MM.1S (cell line): ENCODE measurements around the gene NLGN1.

Experiments
- DNase-seq: peaks from one replicate; pipeline ENCODE4 v3.0.0-alpha.2; 2015
- H2AFZ ChIP-seq: fragments of 300-600 bp; sonication (generic); 2 replicates; pipeline ENCODE4 v1.6.0; 2016; ENCODE audit warnings: antibody characterized with exemption, low read length
- H3F3A ChIP-seq: fragments of 300-600 bp; sonication (generic); 2 replicates; pipeline ENCODE4 v1.6.1; 2016; ENCODE audit warnings: mild to moderate bottlenecking, antibody characterized with exemption, low read length, moderate library complexity, mixed read lengths; ENCODE audit not compliant: insufficient read depth
- H3K27ac ChIP-seq: fragments of 300-600 bp; sonication (generic); 2 replicates; pipeline ENCODE4 v1.5.1; 2016; ENCODE audit warnings: mild to moderate bottlenecking, low read length
- H3K27me3 ChIP-seq: fragments of 300-600 bp; sonication (generic); replicated peaks from 2 replicates; pipeline ENCODE4 v1.6.0; 2016; ENCODE audit warnings: low read length; ENCODE audit not compliant: insufficient read depth
- H3K36me3 ChIP-seq: fragments of 300-600 bp; sonication (generic); replicated peaks from 2 replicates; pipeline ENCODE4 v1.6.1; 2016; ENCODE audit warnings: mild to moderate bottlenecking, low read length, mixed read lengths; ENCODE audit not compliant: insufficient read depth
- H3K4me1 ChIP-seq: fragments of 300-600 bp; sonication (generic); 2 replicates; pipeline ENCODE4 v1.6.1; 2016; ENCODE audit warnings: low read length, mixed read lengths
- H3K4me2 ChIP-seq: fragments of 300-600 bp; sonication (generic); 2 replicates; pipeline ENCODE4 v1.6.0; 2016; ENCODE audit warnings: low read depth, low read length
- H3K4me3 ChIP-seq: fragments of 300-600 bp; sonication (generic); 2 replicates; pipeline ENCODE4 v1.5.1; 2016; ENCODE audit warnings: low read length, mixed read lengths
- H3K79me2 ChIP-seq: fragments of 300-600 bp; sonication (generic); 2 replicates; pipeline ENCODE4 v1.6.1; 2016; ENCODE audit warnings: mixed run types, low read length, mixed read lengths
- H3K9ac ChIP-seq: fragments of 300-600 bp; sonication (generic); 2 replicates; pipeline ENCODE4 v1.6.1; 2016; ENCODE audit warnings: low read length, mixed read lengths
- H3K9me2 ChIP-seq: fragments of 300-600 bp; sonication (generic); replicated peaks from 2 replicates; pipeline ENCODE4 v1.6.1; 2016; ENCODE audit warnings: mild to moderate bottlenecking, low read length, mixed read lengths; ENCODE audit not compliant: insufficient read depth
- H3K9me3 ChIP-seq: fragments of 300-600 bp; sonication (generic); replicated peaks from 2 replicates; pipeline ENCODE4 v1.6.1; 2016; ENCODE audit warnings: mild to moderate bottlenecking, low read length, mixed read lengths; ENCODE audit not compliant: insufficient read depth
- H4K20me1 ChIP-seq: fragments of 300-600 bp; sonication (generic); 2 replicates; pipeline ENCODE4 v1.6.1; 2016; ENCODE audit warnings: mild to moderate bottlenecking, low read length, moderate library complexity, mixed read lengths; ENCODE audit not compliant: insufficient read depth
- CTCF ChIP-seq: fragments of 300-600 bp; sonication (generic); IDR thresholded peaks from 2 replicates; pipeline ENCODE4 v1.5.1; 2016; ENCODE audit warnings: antibody characterized with exemption, low read length, mixed read lengths
- EZH2 ChIP-seq: fragments of 300-600 bp; sonication (generic); optimal IDR thresholded peaks from 2 replicates; pipeline ENCODE3; 2017; ENCODE audit warnings: low read depth, mild to moderate bottlenecking, antibody characterized with exemption, low read length, mixed read lengths
- EZH2phosphoT487 ChIP-seq: fragments of 300-600 bp; sonication (generic); IDR thresholded peaks from 2 replicates; pipeline ENCODE4 v1.6.1; 2018; ENCODE audit warnings: antibody characterized with exemption, low read length

Gene NLGN1

DNA sequence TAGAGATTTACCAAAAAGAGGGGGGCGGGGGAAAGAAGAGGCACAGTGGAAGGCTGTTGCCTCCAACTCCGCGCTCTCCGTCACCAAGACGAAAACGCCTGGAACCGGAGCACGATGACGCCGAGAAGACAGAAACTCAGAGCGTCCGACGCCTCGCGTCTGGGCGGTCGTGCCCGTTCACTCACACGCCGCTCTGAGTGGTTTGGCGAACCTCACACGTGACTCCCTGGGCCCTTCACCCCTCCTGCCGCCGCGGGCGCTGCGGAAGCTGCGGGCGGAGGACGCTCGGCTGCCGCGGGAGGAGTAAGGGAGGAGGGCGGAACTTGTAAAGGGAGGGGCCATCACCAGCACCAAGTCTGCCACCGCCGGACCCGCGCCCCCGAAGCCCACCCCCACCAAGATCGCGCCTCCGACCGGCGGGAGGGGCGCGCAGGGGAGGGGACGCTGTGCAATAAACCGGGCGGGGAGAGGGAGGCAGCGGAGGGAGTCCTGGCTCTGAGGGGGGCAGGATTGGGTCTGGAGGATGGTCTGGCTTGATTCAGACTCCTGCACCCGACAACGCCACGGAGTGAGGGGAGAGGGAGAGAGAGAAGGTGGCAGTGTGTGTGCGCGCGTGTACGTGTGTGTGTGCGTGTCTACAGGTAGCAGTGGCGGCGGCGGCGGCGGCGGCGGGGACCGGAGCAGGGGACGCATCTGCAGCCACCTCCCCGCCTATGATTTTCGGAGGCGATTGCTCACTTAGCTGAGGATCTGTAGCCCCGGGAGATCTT lies 1.9 kb upstream of the NLGN1 start:
- Histone ChIP-seq H3K9me2 (no peaks in the 10 kb centered on the region), H3F3A (peaks cover 39% of the 10 kb centered on the region), H3K9me3 (no peaks in the 10 kb centered on the region), H3K79me2 (no peaks in the 10 kb centered on the region), H3K27me3 (no peaks in the 10 kb centered on the region), H3K9ac (peak overlapping the region; percentile 76), H3K36me3 (no peaks in the 10 kb centered on the region), H4K20me1 (no peaks in the 10 kb centered on the region), H3K4me2 (peak overlapping the region; percentile 79), H3K4me3 (peak overlapping the region; percentile 86), H2AFZ (peak overlapping the region; percentile 94), H3K27ac (peak overlapping the region; percentile 93), H3K4me1 (peaks cover 17% of the 10 kb centered on the region)
- TF ChIP-seq EZH2 (no peak), CTCF (no peak), EZH2phosphoT487 (no peak)
- DNase-seq = peak; percentile 98

GRCh38 chr3:173396191-173397041 lies 1.1 kb upstream of the NLGN1 start:
- Histone ChIP-seq H3K9ac (peak overlapping the region; percentile 52; the same call in 1 of the 2 replicates), H3K4me2 (peak overlapping the region; percentile 79), H3K4me3 (peak overlapping the region; percentile 86), H3K27me3 (no peaks in the 10 kb centered on the region), H3K9me2 (no peaks in the 10 kb centered on the region), H3K9me3 (no peaks in the 10 kb centered on the region), H4K20me1 (no peaks in the 10 kb centered on the region), H3K36me3 (no peaks in the 10 kb centered on the region), H3F3A (peaks cover 39% of the 10 kb centered on the region), H2AFZ (peak overlapping the region; percentile 94), H3K27ac (peak overlapping the region; percentile 93; the same call in 1 of the 2 replicates), H3K4me1 (peaks cover 17% of the 10 kb centered on the region), H3K79me2 (no peaks in the 10 kb centered on the region)
- peak; percentile 43 for DNase-seq
- TF ChIP-seq CTCF = no peak

- Histone ChIP-seq H2AFZ (peak overlapping the region; percentile 94), H4K20me1 (no peaks in the 10 kb centered on the region), H3K4me1 (peaks cover 17% of the 10 kb centered on the region), H3K79me2 (no peaks in the 10 kb centered on the region), H3F3A (peaks cover 39% of the 10 kb centered on the region), H3K4me2 (peak overlapping the region; percentile 79), H3K36me3 (no peaks in the 10 kb centered on the region), H3K27ac (no peak overlapping the region; the same call in 1 of the 2 replicates), H3K27me3 (no peaks in the 10 kb centered on the region), H3K4me3 (peak overlapping the region; percentile 86), H3K9me3 (no peaks in the 10 kb centered on the region), H3K9me2 (no peaks in the 10 kb centered on the region), H3K9ac (peak overlapping the region; percentile 52; the same call in 1 of the 2 replicates)
- no peak for DNase-seq
- TF ChIP-seq CTCF = no peak
- TF ChIP-seq EZH2phosphoT487 = no peak
- TF ChIP-seq EZH2 = no peak
These were observed 551 bp downstream of the NLGN1 start for GRCh38 chr3:173398111-173398479.
